ENCODE results near the gene SPNS1.
A peak's percentile ranks its signal among the peaks of the same experiment; 100 is the strongest.
"Not testable (repeated sequence)": the region's sequence is repeated elsewhere in the genome, so short reads cannot be mapped to it uniquely, and the experiment has no call there.

SPNS1 gene

GRCh38 chr16:28938721-28939120 lies 35.9 kb upstream of the SPNS1 start:
- no peak overlapping the region for H3K4me3 ChIP-seq (replicated peaks; ENCODE audit: low read depth, low read length)
- no peak for DNase-seq (ENCODE audit: low read depth)
- TF ChIP-seq, protein P1, sequence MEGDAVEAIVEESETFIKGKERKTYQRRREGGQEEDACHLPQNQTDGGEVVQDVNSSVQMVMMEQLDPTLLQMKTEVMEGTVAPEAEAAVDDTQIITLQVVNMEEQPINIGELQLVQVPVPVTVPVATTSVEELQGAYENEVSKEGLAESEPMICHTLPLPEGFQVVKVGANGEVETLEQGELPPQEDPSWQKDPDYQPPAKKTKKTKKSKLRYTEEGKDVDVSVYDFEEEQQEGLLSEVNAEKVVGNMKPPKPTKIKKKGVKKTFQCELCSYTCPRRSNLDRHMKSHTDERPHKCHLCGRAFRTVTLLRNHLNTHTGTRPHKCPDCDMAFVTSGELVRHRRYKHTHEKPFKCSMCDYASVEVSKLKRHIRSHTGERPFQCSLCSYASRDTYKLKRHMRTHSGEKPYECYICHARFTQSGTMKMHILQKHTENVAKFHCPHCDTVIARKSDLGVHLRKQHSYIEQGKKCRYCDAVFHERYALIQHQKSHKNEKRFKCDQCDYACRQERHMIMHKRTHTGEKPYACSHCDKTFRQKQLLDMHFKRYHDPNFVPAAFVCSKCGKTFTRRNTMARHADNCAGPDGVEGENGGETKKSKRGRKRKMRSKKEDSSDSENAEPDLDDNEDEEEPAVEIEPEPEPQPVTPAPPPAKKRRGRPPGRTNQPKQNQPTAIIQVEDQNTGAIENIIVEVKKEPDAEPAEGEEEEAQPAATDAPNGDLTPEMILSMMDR (IDR thresholded peaks at IDR 0.05; ENCODE audit: low read length, missing control alignments) = no peak

- H3K4me3 ChIP-seq (replicated peaks; ENCODE audit: low read depth, low read length); DNase-seq (ENCODE audit: low read depth): not testable (repeated sequence)
Measured at GRCh38 chr16:28939825-28940224, 34.8 kb upstream of the SPNS1 start.

DNA sequence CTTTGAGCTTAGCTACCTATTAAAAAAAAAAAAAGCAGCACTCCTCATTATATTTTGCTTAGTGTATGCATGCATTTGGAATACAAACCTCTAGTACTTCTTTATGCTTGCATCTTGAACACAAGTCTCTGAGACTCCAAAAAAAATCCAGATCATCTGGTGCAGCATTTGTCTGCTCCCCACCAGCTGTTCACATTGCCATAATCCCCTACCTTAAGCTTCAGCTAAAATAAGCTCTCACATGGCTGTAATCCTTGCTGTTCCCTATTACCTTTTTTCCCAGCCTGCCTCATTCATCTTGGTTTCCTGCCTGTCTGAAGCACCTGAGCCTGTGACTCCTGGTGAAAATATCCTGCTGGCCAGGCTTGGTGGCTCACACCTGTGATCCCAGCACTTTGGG lies 31.3 kb upstream of the SPNS1 start:
- no peak for DNase-seq (ENCODE audit: low read depth)
- no peak overlapping the region for H3K4me3 ChIP-seq (replicated peaks; ENCODE audit: low read depth, low read length)
- TF ChIP-seq, protein P1 (IDR thresholded peaks at IDR 0.05; ENCODE audit: low read length, missing control alignments) = no peak

DNA sequence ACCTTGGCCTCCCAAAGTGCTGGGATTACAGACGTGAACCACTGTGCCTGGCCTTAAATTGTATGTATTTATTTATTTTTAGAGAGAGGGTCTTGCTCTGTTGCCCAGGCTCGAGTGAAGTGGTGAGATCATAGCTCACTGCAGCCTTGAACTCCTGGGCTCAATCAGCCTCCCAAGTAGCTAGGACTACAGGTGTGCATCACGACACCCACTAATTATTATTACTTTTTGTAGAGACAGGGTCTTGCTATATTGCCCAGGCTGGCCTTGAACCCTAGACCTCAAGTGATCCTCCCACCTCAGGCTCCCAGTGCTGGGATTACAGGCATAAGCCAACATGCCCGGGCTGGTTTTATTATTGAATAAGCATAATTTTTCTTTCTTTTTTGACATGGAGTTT lies 27.9 kb upstream of the SPNS1 start:
- TF ChIP-seq, protein P1 (IDR thresholded peaks at IDR 0.05; ENCODE audit: low read length, missing control alignments) = no peak
- no peak for DNase-seq (ENCODE audit: low read depth)
- no peak overlapping the region for H3K4me3 ChIP-seq (replicated peaks; ENCODE audit: low read depth, low read length)

DNA sequence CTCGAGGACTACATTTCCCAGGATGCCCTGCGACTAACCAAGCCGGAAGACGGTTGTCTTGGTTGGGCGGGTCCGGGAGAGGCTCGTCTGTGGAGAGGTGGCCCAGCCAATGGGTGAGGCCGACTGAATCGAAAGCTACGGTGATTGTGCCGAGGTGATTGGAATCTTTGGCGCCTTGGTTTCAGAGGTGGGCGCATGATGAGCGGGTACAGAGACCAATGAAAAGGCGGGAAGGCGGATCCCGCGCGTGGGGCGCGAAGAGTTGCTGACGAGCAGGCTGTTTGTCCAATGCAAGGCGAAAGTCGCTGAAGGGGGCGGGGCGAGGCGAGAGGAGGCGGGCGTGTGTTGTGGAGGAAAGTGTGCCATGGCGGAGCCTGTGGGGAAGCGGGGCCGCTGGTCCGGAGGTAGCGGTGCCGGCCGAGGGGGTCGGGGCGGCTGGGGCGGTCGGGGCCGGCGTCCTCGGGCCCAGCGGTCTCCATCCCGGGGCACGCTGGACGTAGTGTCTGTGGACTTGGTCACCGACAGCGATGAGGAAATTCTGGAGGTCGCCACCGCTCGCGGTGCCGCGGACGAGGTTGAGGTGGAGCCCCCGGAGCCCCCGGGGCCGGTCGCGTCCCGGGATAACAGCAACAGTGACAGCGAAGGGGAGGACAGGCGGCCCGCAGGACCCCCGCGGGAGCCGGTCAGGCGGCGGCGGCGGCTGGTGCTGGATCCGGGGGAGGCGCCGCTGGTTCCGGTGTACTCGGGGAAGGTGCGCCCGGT lies 23.7 kb upstream of the SPNS1 start, which contains the start of gene NFATC2IP:
Gene NFATC2IP (plus strand): TSS at position 290 of the 762 bp plus-strand sequence. CDS start 75 bp downstream, at position 365.
- peak; percentile 100 for DNase-seq (ENCODE audit: low read depth)
- H3K4me3 ChIP-seq (replicated peaks; ENCODE audit: low read depth, low read length) = peak within 1 kb of the TSS; percentile 80
- TF ChIP-seq, protein P1 (IDR thresholded peaks at IDR 0.05; ENCODE audit: low read length, missing control alignments) = no peak

DNA sequence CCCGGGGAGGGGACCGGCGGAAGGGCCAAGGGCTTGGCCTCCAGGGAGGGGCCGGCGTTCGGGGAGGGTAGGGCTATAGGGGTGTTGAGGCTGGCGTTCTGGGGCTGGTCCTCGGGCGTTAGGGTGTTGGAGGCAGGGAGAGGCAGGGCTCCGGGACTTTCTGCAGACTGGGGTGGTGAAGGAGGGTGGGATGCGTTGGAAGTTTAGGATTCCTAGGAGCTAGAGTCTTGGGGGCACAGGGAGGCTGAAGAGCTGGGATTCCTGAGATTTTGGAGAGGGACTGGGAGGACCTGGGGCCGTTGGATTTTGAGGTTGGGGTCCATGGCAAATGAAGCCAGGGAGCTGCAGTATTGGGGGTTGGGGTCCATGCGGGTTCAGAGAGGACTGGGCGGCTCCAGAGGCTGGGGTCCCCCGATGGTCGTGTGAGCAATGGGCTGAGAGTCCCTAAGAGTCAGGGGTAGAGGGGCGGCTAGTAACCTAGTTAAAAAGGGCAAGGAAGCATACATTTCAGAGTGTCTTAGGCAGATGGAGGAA lies 23.1 kb upstream of the SPNS1 start:
- TF ChIP-seq, protein P1 (IDR thresholded peaks at IDR 0.05; ENCODE audit: low read length, missing control alignments) = no peak
- DNase-seq (ENCODE audit: low read depth) = no peak
- peak overlapping the region; percentile 80 for H3K4me3 ChIP-seq (replicated peaks; ENCODE audit: low read depth, low read length)

- no peak overlapping the region for H3K4me3 ChIP-seq (replicated peaks; ENCODE audit: low read depth, low read length)
- no peak for DNase-seq (ENCODE audit: low read depth)
- TF ChIP-seq, protein P1 (IDR thresholded peaks at IDR 0.05; ENCODE audit: low read length, missing control alignments) = no peak
Measured at GRCh38 chr16:28958216-28958615, 16.4 kb upstream of the SPNS1 start.
